GM12878 (cell line): ENCODE data around the gene SLC22A23. TPM values are rescaled to one million over a fixed set of nuclear protein-coding genes. Genes with fewer than 3 reads are reported as not detected.
A peak's percentile ranks its signal among the peaks of the same experiment; 100 is the strongest.

Experiments used
- ATAC-seq: fragments of 200-7000 bp; cut with Tn5 transposase; 3 replicates; pipeline ENCODE4 v1.9.1; 2020; ENCODE audit warnings: mild to moderate bottlenecking, moderate library complexity
- BruUV-seq: library from RNA; stranded (reverse); fragments of 400-500 nt; replicated peaks from 2 replicates; lab custom pipeline; 2021; lab: Mats Ljungman, UMichigan
- CTCF ChIA-PET: fragments of 300-600 bp; sonication (Branson Sonifier 250); formaldehyde crosslinking; extraction: SDS; loops from one replicate; lab custom pipeline; 2021; ENCODE audit warnings: inconsistent platforms; lab: Yijun Ruan, JAX
- POLR2A ChIA-PET: fragments of 350-600 bp; formaldehyde crosslinking; extraction: SDS; loops from one replicate; lab custom pipeline; 2021; ENCODE audit warnings: inconsistent platforms; lab: Charles Lee
- RAD21 ChIA-PET: fragments of 300-600 bp; sonication (Branson Sonifier 250); formaldehyde crosslinking; loops from one replicate; lab custom pipeline; 2023; ENCODE audit warnings: antibody characterized with exemption; ENCODE audit not compliant: unreplicated experiment; lab: Charles Lee
- SMC1A ChIA-PET: fragments of 300-600 bp; sonication (Branson Sonifier 250); formaldehyde crosslinking; loops from one replicate; lab custom pipeline; 2023; ENCODE audit not compliant: unreplicated experiment, uncharacterized antibody; lab: Charles Lee
- DNase-seq: peaks from one replicate; pipeline ENCODE4 v3.0.0-alpha.2; 2011; ENCODE audit warnings: low read depth, low spot score
- FAIRE-seq: peaks from 3 replicates; lab custom pipeline; 2011; peaks lifted over from hg19 to GRCh38; lab: Jason Lieb, UNC
- H2AFZ ChIP-seq: 2 replicates; pipeline ENCODE4 v1.6.0; 2011; ENCODE audit warnings: low read depth, low read length, control low read depth; ENCODE audit not compliant: control insufficient read depth
- H3K27ac ChIP-seq: 2 replicates; pipeline ENCODE4 v1.5.1; 2011; ENCODE audit warnings: control low read depth; ENCODE audit not compliant: control insufficient read depth, insufficient read depth
- H3K27me3 ChIP-seq, 2 experiments: replicated peaks in 1 of 2; 2 replicates each; pipeline versions ENCODE4 v1.6.0 to v1.6.1; 2011; ENCODE audit warnings: low read length in 1 of 2; ENCODE audit not compliant: control insufficient read depth in 2 of 2, insufficient read depth in 2 of 2
- H3K36me3 ChIP-seq, 2 experiments: 2 replicates each; pipeline ENCODE4 v1.5.1; 2011; ENCODE audit warnings: low read length in 1 of 2; ENCODE audit not compliant: control insufficient read depth in 2 of 2, insufficient read depth in 2 of 2
- H3K4me1 ChIP-seq: 2 replicates; pipeline ENCODE4 v1.6.1; 2011; ENCODE audit warnings: mild to moderate bottlenecking, low read length, moderate library complexity, mixed read lengths; ENCODE audit not compliant: control insufficient read depth, insufficient read depth
- H3K4me2 ChIP-seq: 2 replicates; pipeline ENCODE4 v1.6.0; 2011; ENCODE audit warnings: control low read depth; ENCODE audit not compliant: control insufficient read depth, insufficient read depth
- H3K4me3 ChIP-seq: fragments of 200-600 bp; sonication (generic); 2 replicates; pipeline ENCODE4 v1.5.1; 2016
- H3K79me2 ChIP-seq: 2 replicates; pipeline ENCODE4 v1.6.0; 2011; ENCODE audit warnings: low read length; ENCODE audit not compliant: control insufficient read depth, insufficient read depth
- H3K9ac ChIP-seq: 2 replicates; pipeline ENCODE4 v1.8.0; 2011; ENCODE audit warnings: low read length, control low read depth, mixed read lengths; ENCODE audit not compliant: control insufficient read depth, insufficient read depth
- H3K9me3 ChIP-seq: replicated peaks from 3 replicates; pipeline ENCODE4 v1.5.1; 2011; ENCODE audit warnings: mild to moderate bottlenecking, low read length; ENCODE audit not compliant: control insufficient read depth, insufficient read depth
- H4K20me1 ChIP-seq: 2 replicates; pipeline ENCODE4 v1.6.0; 2011; ENCODE audit not compliant: control insufficient read depth, insufficient read depth
- DPF2 ChIP-seq: fragments of 450-650 bp; IDR thresholded peaks from 2 replicates; pipeline ENCODE4 v1.6.1; 2017; ENCODE audit warnings: mild to moderate bottlenecking
- EED ChIP-seq: sonication (generic); IDR thresholded peaks from 2 replicates; pipeline ENCODE4 v1.6.1; 2016; ENCODE audit warnings: antibody characterized with exemption, low read depth
- HDAC2 ChIP-seq: fragments of 200-600 bp; sonication (generic); IDR thresholded peaks from 2 replicates; pipeline ENCODE4 v1.6.1; 2017
- IKZF2 ChIP-seq, 2 experiments: fragments of 450-650 bp; IDR thresholded peaks; 2 replicates each; pipeline ENCODE4 v1.6.1; 2017; ENCODE audit warnings: mild to moderate bottlenecking in 2 of 2, moderate library complexity in 2 of 2
- JUNB ChIP-seq: IDR thresholded peaks from 2 replicates; pipeline ENCODE4 v1.6.1; 2016; ENCODE audit warnings: antibody characterized with exemption, mild to moderate bottlenecking
- JUND ChIP-seq: IDR thresholded peaks from 2 replicates; pipeline ENCODE4 v1.6.1; 2012; ENCODE audit warnings: low read depth, mild to moderate bottlenecking, low read length, improper control_type of control experiment, moderate library complexity
- NFIC ChIP-seq: IDR thresholded peaks from 2 replicates; pipeline ENCODE4 v1.6.1; 2012; ENCODE audit warnings: low read depth, mild to moderate bottlenecking, inconsistent platforms, low read length, moderate library complexity
- RBBP5 ChIP-seq: fragments of 200-600 bp; sonication (generic); conservative IDR thresholded peaks from 2 replicates; pipeline ENCODE4 v1.6.1; 2016
- SMARCA5 ChIP-seq: fragments of 450-650 bp; IDR thresholded peaks from 2 replicates; pipeline ENCODE4 v1.6.1; 2017; ENCODE audit warnings: mild to moderate bottlenecking
- SP1 ChIP-seq: IDR thresholded peaks from one replicate; pipeline ENCODE4 v1.6.1; 2011; ENCODE audit warnings: low read depth, low read length
- TARDBP ChIP-seq: IDR thresholded peaks from 2 replicates; pipeline ENCODE4 v1.6.1; 2016; ENCODE audit warnings: borderline replicate concordance
- TBL1XR1 ChIP-seq: IDR thresholded peaks from 2 replicates; pipeline ENCODE4 v1.6.1; 2012; ENCODE audit warnings: low read depth, low read length, improper control_type of control experiment
- WRNIP1 ChIP-seq: IDR thresholded peaks from 2 replicates; pipeline ENCODE4 v1.6.1; 2011; ENCODE audit warnings: low read depth, low read length, improper control_type of control experiment, borderline replicate concordance
- YBX1 ChIP-seq: fragments of 450-650 bp; IDR thresholded peaks from 2 replicates; pipeline ENCODE4 v1.6.1; 2016; ENCODE audit warnings: antibody characterized with exemption
- ZNF207 ChIP-seq: fragments of 450-650 bp; IDR thresholded peaks from 2 replicates; pipeline ENCODE4 v1.6.1; 2014; ENCODE audit warnings: antibody characterized with exemption, mild to moderate bottlenecking, borderline replicate concordance
- ZNF217 ChIP-seq: fragments of 450-650 bp; IDR thresholded peaks from 2 replicates; pipeline ENCODE4 v1.6.1; 2017; ENCODE audit warnings: antibody characterized with exemption, mild to moderate bottlenecking
- WGBS: methylation state at CpG from one replicate; pipeline ENCODE4 v1.1.6; 2016; ENCODE audit warnings: low lambda C conversion rate; ENCODE audit not compliant: insufficient replicate concordance, insufficient coverage; ENCODE audit errors: missing lambda C conversion rate; 5-methylcytosine and 5-hydroxymethylcytosine counted together
- in situ Hi-C: fragments of 300-500 bp; cut with MboI; formaldehyde crosslinking; loops from 9 replicates; pipeline ENCODE4 v1.14.3; 2018; ENCODE audit warnings: mixed read lengths
- intact Hi-C: fragments of 100-400 bp; cut with micrococcal nuclease; formaldehyde crosslinking; loops from one replicate; pipeline ENCODE4 v1.14.2; 2022; ENCODE audit not compliant: unreplicated experiment
- polyA plus RNA-seq, 11 experiments: library from polyadenylated mRNA; depleted of rRNA in 4 of 11; unstranded in 6 of 11; stranded (reverse) in 5 of 11; fragments of >200 nt; fragmentation: Nextera tagmentation in 4 of 11; fragmentation: Illumina TruSeq in 1 of 11; extraction: Ambion mirVana in 4 of 11; extraction: Trizol in 1 of 11; gene quantifications; 1 replicate in 1 of 11; 2 replicates in 10 of 11; pipeline versions ENCODE4 v1.2.1 to v1.2.3, GENCODE V29; 2011 to 2016; ENCODE audit warnings: inconsistent platforms in 2 of 11, missing spikeins in 2 of 11, low read depth in 1 of 11
- total RNA-seq, 4 experiments: library from RNA; depleted of rRNA in 3 of 4; stranded (reverse); fragments of >200 nt in 3 of 4; fragmentation: Illumina TruSeq in 1 of 4; extraction: Trizol in 1 of 4; gene quantifications; 2 replicates each; pipeline versions ENCODE4 v1.2.1 to v1.2.3, GENCODE V29; 2013 to 2021
- TF ChIP-seq, protein P1 (sequence below): fragments of 450-650 bp; IDR thresholded peaks from 2 replicates; pipeline ENCODE4 v1.6.1; 2016; ENCODE audit warnings: mild to moderate bottlenecking
- TF ChIP-seq, protein P2 (sequence below): IDR thresholded peaks from 2 replicates; pipeline ENCODE4 v1.6.1; 2012; ENCODE audit warnings: low read depth, low read length, improper control_type of control experiment
- TF ChIP-seq, protein P3 (sequence below): fragments of 450-650 bp; formaldehyde crosslinking; IDR thresholded peaks from 2 replicates; pipeline ENCODE4 v1.4.0; 2022; ENCODE audit warnings: mild to moderate bottlenecking, moderate library complexity

SLC22A23 gene
- total and polyA plus RNA-seq, 10 of the 15 experiments (the other 5 are each of a cell fraction or from before 2014, with no cell fraction given): 0.20 to 2.4 (median 0.74) TPM

DNA sequence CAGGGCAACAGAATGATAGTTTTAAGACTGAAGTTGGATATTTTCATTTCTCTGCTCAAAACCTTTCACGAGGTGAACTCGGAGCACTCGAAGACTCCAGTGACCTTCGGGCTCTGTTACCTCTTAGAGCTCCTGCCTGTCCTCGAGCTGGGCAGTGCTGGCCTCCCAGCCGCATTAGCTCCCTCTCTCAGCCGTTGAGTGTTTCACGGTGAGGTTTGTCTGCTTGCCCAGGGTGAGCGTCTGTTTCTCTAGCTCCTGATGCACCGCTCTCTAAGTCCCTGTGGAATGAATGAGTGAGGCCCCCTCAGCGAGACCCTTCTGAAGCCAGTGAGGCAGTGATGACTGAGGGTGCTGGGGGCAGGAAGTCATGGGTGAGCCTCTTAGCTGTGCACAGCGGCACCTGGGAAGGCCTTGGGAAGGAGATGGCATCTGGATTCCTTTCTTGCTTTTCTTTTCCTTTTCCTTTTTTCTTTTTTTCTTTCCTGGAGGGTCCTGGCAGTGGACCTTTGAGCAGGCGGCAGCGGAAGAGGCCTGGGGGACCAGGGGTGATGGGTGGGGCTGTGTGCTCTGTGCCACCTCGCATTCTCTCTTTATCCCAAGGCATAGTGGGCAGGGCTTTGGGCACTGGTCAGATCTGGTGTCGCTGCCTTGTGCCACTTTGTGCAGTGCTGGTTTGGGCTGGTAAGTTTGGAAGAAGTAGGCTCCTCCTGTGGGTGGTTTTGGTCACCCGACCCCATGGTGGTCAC lies 195.9 kb downstream of the SLC22A23 start:
- Histone ChIP-seq H2AFZ (no peak overlapping the region), H3K36me3 (peaks cover 13 to 15% of the 10 kb centered on the region in 2 experiments), H3K9me3 (no peaks in the 10 kb centered on the region; the same call in 2 of the 3 replicates), H3K4me3 (peak overlapping the region; percentile 60), H3K4me2 (peak overlapping the region; percentile 58), H3K4me1 (no peaks in the 10 kb centered on the region), H4K20me1 (no peaks in the 10 kb centered on the region), H3K27me3 (no peaks in the 10 kb centered on the region), H3K27ac (no peak overlapping the region), H3K79me2 (peaks cover 51% of the 10 kb centered on the region), H3K9ac (no peak overlapping the region)
- DNase-seq: no peak
- BruUV-seq: no TSS peak
- RAD21 ChIA-PET: interaction anchor here (0.8 to 1.9 kb wide), 2 partner anchors 10 to 471 kb away, joined by 3 to 5 read pairs; no protein-coding TSS in a partner anchor
- CTCF ChIA-PET: interaction anchor here (1.0 to 4.4 kb wide), 4 partner anchors 11 to 873 kb away, joined by 3 to 26 read pairs (median 4); no protein-coding TSS in a partner anchor
- intact Hi-C loops (no loop called here), in situ Hi-C loops (no loop called here)
- 92% methylated on average over 17 of the region's 17 CpGs for WGBS
- POLR2A ChIA-PET: no interaction called here
- TF ChIP-seq NFIC (no peak), RBBP5 (no peak), TARDBP (no peak), TBL1XR1 (no peak), ZNF207 (no peak), YBX1 (no peak), IKZF2 (IDR thresholded peaks at IDR 0.05) (no peak), EED (no peak), DPF2 (no peak), JUNB (no peak), SP1 (no peak), WRNIP1 (no peak), JUND (no peak), HDAC2 (no peak), ZNF217 (no peak), SMARCA5 (no peak)
- TF ChIP-seq, protein P1, sequence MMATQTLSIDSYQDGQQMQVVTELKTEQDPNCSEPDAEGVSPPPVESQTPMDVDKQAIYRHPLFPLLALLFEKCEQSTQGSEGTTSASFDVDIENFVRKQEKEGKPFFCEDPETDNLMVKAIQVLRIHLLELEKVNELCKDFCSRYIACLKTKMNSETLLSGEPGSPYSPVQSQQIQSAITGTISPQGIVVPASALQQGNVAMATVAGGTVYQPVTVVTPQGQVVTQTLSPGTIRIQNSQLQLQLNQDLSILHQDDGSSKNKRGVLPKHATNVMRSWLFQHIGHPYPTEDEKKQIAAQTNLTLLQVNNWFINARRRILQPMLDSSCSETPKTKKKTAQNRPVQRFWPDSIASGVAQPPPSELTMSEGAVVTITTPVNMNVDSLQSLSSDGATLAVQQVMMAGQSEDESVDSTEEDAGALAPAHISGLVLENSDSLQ: no peak
- TF ChIP-seq, protein P2, sequence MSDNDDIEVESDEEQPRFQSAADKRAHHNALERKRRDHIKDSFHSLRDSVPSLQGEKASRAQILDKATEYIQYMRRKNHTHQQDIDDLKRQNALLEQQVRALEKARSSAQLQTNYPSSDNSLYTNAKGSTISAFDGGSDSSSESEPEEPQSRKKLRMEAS: no peak
- TF ChIP-seq, protein P3, sequence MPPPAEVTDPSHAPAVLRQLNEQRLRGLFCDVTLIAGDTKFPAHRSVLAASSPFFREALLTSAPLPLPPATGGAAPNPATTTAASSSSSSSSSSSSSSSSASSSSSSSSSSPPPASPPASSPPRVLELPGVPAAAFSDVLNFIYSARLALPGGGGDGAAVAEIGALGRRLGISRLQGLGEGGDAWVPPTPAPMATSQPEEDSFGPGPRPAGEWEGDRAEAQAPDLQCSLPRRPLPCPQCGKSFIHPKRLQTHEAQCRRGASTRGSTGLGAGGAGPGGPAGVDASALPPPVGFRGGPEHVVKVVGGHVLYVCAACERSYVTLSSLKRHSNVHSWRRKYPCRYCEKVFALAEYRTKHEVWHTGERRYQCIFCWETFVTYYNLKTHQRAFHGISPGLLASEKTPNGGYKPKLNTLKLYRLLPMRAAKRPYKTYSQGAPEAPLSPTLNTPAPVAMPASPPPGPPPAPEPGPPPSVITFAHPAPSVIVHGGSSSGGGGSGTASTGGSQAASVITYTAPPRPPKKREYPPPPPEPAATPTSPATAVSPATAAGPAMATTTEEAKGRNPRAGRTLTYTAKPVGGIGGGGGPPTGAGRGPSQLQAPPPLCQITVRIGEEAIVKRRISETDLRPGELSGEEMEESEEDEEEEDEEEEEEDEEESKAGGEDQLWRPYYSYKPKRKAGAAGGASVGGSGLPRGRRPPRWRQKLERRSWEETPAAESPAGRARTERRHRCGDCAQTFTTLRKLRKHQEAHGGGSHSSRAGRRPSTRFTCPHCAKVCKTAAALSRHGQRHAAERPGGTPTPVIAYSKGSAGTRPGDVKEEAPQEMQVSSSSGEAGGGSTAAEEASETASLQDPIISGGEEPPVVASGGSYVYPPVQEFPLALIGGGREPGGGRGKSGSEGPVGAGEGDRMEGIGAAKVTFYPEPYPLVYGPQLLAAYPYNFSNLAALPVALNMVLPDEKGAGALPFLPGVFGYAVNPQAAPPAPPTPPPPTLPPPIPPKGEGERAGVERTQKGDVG: no peak
- ATAC-seq: no peak
- SMC1A ChIA-PET: interaction anchor here (0.7 to 1.6 kb wide), 8 partner anchors 25 to 717 kb away, joined by 3 to 8 read pairs (median 3); no protein-coding TSS in a partner anchor
- no peak for FAIRE-seq
